SK-N-SH (cell line): ENCODE results near the gene PDK2.

Experiments used
- CTCF ChIP-seq: fragments of 200-600 bp; sonication (generic); IDR thresholded peaks from 2 replicates; pipeline ENCODE4 v1.6.1; 2017; ENCODE audit warnings: antibody characterized with exemption, mild to moderate bottlenecking, moderate library complexity
- EP300 ChIP-seq, 2 experiments: IDR thresholded peaks; 2 replicates each; pipeline versions ENCODE4 v1.4.0 to v1.6.1; 2012; ENCODE audit warnings: borderline replicate concordance in 1 of 2, low read depth in 1 of 2, low read length in 1 of 2
- MAX ChIP-seq: IDR thresholded peaks from 2 replicates; pipeline ENCODE4 v1.4.0; 2012; ENCODE audit warnings: low read depth
- NFIC ChIP-seq: IDR thresholded peaks from 2 replicates; pipeline ENCODE4 v1.4.0; 2012; ENCODE audit warnings: borderline replicate concordance
- TCF12 ChIP-seq: IDR thresholded peaks from 2 replicates; pipeline ENCODE4 v1.4.0; 2012

GRCh38 chr17:50114401-50114800 lies 19.2 kb downstream of the PDK2 start:
- TF ChIP-seq EP300 (IDR thresholded peaks at IDR 0.05; ENCODE audit: borderline replicate concordance in 1 of 2, low read depth in 1 of 2, low read length in 1 of 2) = no peak
- no peak for TF ChIP-seq CTCF
- no peak for TF ChIP-seq MAX
- TF ChIP-seq NFIC = no peak
- no peak for TF ChIP-seq TCF12
